ENCODE results near the gene GJB2.

GRCh38 chr13:20174656-20175405 lies 17.9 kb downstream of the GJB2 start:
- no peak for TF ChIP-seq CTCF (conservative IDR thresholded peaks at IDR 0.05)
- peak; percentile 25; the same call in 1 of the 2 replicates for TF ChIP-seq ZFX (IDR thresholded peaks at IDR 0.05)
